DOHH2 (cell line): ENCODE measurements around the gene RUNX1.

ENCODE experiments used
- H3F3A ChIP-seq: fragments of 200-600 bp; sonication (generic), shearing (Covaris generic); 2 replicates; pipeline ENCODE4 v1.6.0; 2016; ENCODE audit warnings: antibody characterized with exemption, mild to moderate bottlenecking; ENCODE audit not compliant: control insufficient read depth, insufficient read depth
- H3K27ac ChIP-seq: fragments of 200-600 bp; sonication (generic); 2 replicates; pipeline ENCODE4 v1.5.1; 2014; ENCODE audit warnings: low read depth, mild to moderate bottlenecking, low read length, moderate library complexity
- H3K27me3 ChIP-seq: fragments of 200-600 bp; sonication (generic); 2 replicates; pipeline ENCODE4 v1.6.1; 2014; ENCODE audit warnings: mild to moderate bottlenecking, low read length, mixed read lengths; ENCODE audit not compliant: control insufficient read depth
- H3K36me3 ChIP-seq: fragments of 200-600 bp; sonication (generic); 2 replicates; pipeline ENCODE4 v1.6.1; 2014; ENCODE audit warnings: mild to moderate bottlenecking, low read length, moderate library complexity, mixed read lengths; ENCODE audit not compliant: control insufficient read depth
- H3K4me1 ChIP-seq: fragments of 200-600 bp; sonication (generic); 2 replicates; pipeline ENCODE4 v1.6.1; 2014; ENCODE audit warnings: mild to moderate bottlenecking, low read length, mixed read lengths; ENCODE audit not compliant: control insufficient read depth
- H3K4me2 ChIP-seq: fragments of 200-600 bp; sonication (generic); 2 replicates; pipeline ENCODE4 v1.6.0; 2014; ENCODE audit warnings: mild to moderate bottlenecking, low read length, moderate library complexity
- H3K4me3 ChIP-seq: fragments of 200-600 bp; sonication (generic); 2 replicates; pipeline ENCODE4 v1.5.1; 2014; ENCODE audit warnings: mild to moderate bottlenecking, low read length, mixed read lengths
- H3K79me2 ChIP-seq: fragments of 200-600 bp; sonication (generic); 2 replicates; pipeline ENCODE4 v1.6.1; 2014; ENCODE audit warnings: mild to moderate bottlenecking, low read length, mixed read lengths; ENCODE audit not compliant: control insufficient read depth
- H3K9me2 ChIP-seq: fragments of 200-600 bp; sonication (generic); replicated peaks from 2 replicates; pipeline ENCODE4 v1.6.1; 2014; ENCODE audit warnings: mild to moderate bottlenecking, low read length, mixed read lengths; ENCODE audit not compliant: control insufficient read depth
- H3K9me3 ChIP-seq: fragments of 200-600 bp; sonication (generic); 2 replicates; pipeline ENCODE4 v1.6.1; 2014; ENCODE audit warnings: antibody characterized with exemption, low read length, mixed read lengths; ENCODE audit not compliant: control insufficient read depth, insufficient read depth
- H4K20me1 ChIP-seq: fragments of 200-600 bp; sonication (generic); 2 replicates; pipeline ENCODE4 v1.6.0; 2014; ENCODE audit warnings: low read depth, mild to moderate bottlenecking, antibody characterized with exemption, low read length, moderate library complexity; ENCODE audit not compliant: control insufficient read depth, insufficient read depth
- CTCF ChIP-seq: fragments of 200-600 bp; sonication (generic); IDR thresholded peaks from one replicate; pipeline ENCODE4 v1.5.1; 2014; ENCODE audit warnings: antibody characterized with exemption, mild to moderate bottlenecking, low read depth, low read length; ENCODE audit not compliant: poor library complexity, severe bottlenecking
- EZH2phosphoT487 ChIP-seq: fragments of 200-600 bp; sonication (generic); IDR thresholded peaks from 2 replicates; pipeline ENCODE4 v1.6.1; 2017; ENCODE audit warnings: borderline replicate concordance, mild to moderate bottlenecking, antibody characterized with exemption, low read length, moderate library complexity, mixed read lengths

RUNX1 gene

GRCh38 chr21:35050348-35051286, 1.5 kb upstream of the RUNX1 start:
- TF ChIP-seq EZH2phosphoT487 (no peak), CTCF (no peak)
- Histone ChIP-seq H3K79me2 (peaks cover 38% of the 10 kb centered on the region), H3K9me2 (no peaks in the 10 kb centered on the region), H3K4me2 (peak overlapping the region; percentile 95), H3K36me3 (peaks cover 26% of the 10 kb centered on the region), H3K27me3 (no peaks in the 10 kb centered on the region), H3K27ac (peak overlapping the region; percentile 91), H4K20me1 (no peaks in the 10 kb centered on the region), H3K4me3 (peak overlapping the region; percentile 90), H3F3A (peaks cover 16% of the 10 kb centered on the region), H3K4me1 (peaks cover 43% of the 10 kb centered on the region), H3K9me3 (no peaks in the 10 kb centered on the region)

- no peaks in the 10 kb centered on the region for H3K9me3 ChIP-seq
- no peaks in the 10 kb centered on the region for H3K27me3 ChIP-seq
- peaks cover 63% of the 10 kb centered on the region for H3K79me2 ChIP-seq
- no peak for TF ChIP-seq CTCF
- TF ChIP-seq EZH2phosphoT487: no peak
- H3K36me3 ChIP-seq: peaks cover 50% of the 10 kb centered on the region
- peaks cover 7% of the 10 kb centered on the region; the same call in 1 of the 2 replicates for H4K20me1 ChIP-seq
- H3K4me1 ChIP-seq: peaks cover 64% of the 10 kb centered on the region
- peaks cover 23% of the 10 kb centered on the region for H3F3A ChIP-seq
- H3K4me2 ChIP-seq: peak overlapping the region; percentile 95
- peak overlapping the region; percentile 91 for H3K27ac ChIP-seq
- no peaks in the 10 kb centered on the region for H3K9me2 ChIP-seq
- H3K4me3 ChIP-seq: peak overlapping the region; percentile 90
Measured at GRCh38 chr21:35048183-35048601, 910 bp downstream of the RUNX1 start.

- peak overlapping the region; percentile 95 for H3K4me2 ChIP-seq
- TF ChIP-seq EZH2phosphoT487 (no peak), CTCF (no peak)
- no peaks in the 10 kb centered on the region for H3K9me2 ChIP-seq
- no peaks in the 10 kb centered on the region for H3K9me3 ChIP-seq
- peaks cover 7% of the 10 kb centered on the region; the same call in 1 of the 2 replicates for H4K20me1 ChIP-seq
- peaks cover 63% of the 10 kb centered on the region for H3K36me3 ChIP-seq
- peak overlapping the region; percentile 90 for H3K4me3 ChIP-seq
- H3K27me3 ChIP-seq: no peaks in the 10 kb centered on the region
- peak overlapping the region; percentile 91 for H3K27ac ChIP-seq
- peaks cover 26% of the 10 kb centered on the region for H3F3A ChIP-seq
- H3K79me2 ChIP-seq: peaks cover 76% of the 10 kb centered on the region
- peaks cover 73% of the 10 kb centered on the region for H3K4me1 ChIP-seq
Measured at GRCh38 chr21:35046880-35047229, 2.2 kb downstream of the RUNX1 start.
